HG02852 (cell line): ENCODE data around the gene LRRC49.
"Not testable (repeated sequence)": the region's sequence is repeated elsewhere in the genome, so short reads cannot be mapped to it uniquely, and the experiment has no call there.

Experiments
- ATAC-seq: cut with Tn5 transposase; IDR thresholded peaks from one replicate; pipeline ENCODE4 v1.9.1; 2021; ENCODE audit warnings: mild to moderate bottlenecking, moderate library complexity; ENCODE audit not compliant: unreplicated experiment

The LRRC49 gene

GRCh38 chr15:70920981-70921696, 28.5 kb downstream of the LRRC49 start:
- no peak for ATAC-seq

GRCh38 chr15:70922119-70922518, 29.5 kb downstream of the LRRC49 start:
- ATAC-seq, result no peak

GRCh38 chr15:70923311-70924080, 30.9 kb downstream of the LRRC49 start:
- ATAC-seq, result no peak

GRCh38 chr15:70926914-70927313, 34.3 kb downstream of the LRRC49 start:
- not testable (repeated sequence) for ATAC-seq

GRCh38 chr15:70931821-70932220, 39.2 kb downstream of the LRRC49 start:
- ATAC-seq, result no peak

- ATAC-seq, result no peak
These were observed 39.8 kb downstream of the LRRC49 start for GRCh38 chr15:70932397-70932796.

GRCh38 chr15:70933411-70933810, 40.8 kb downstream of the LRRC49 start:
- no peak for ATAC-seq

- no peak for ATAC-seq
These were observed 43.0 kb downstream of the LRRC49 start for GRCh38 chr15:70935631-70936030.

- no peak for ATAC-seq
These were observed 43.7 kb downstream of the LRRC49 start for GRCh38 chr15:70936326-70936725.

- ATAC-seq, result not testable (repeated sequence)
These were observed 50.7 kb downstream of the LRRC49 start for GRCh38 chr15:70943285-70943684.

GRCh38 chr15:70947351-70948335, 55.0 kb downstream of the LRRC49 start:
- ATAC-seq, result no peak

GRCh38 chr15:70950953-70951352, 58.3 kb downstream of the LRRC49 start:
- ATAC-seq, result no peak

GRCh38 chr15:70954171-70954570, 61.5 kb downstream of the LRRC49 start:
- no peak for ATAC-seq

GRCh38 chr15:70954733-70955132, 62.1 kb downstream of the LRRC49 start:
- no peak for ATAC-seq

- no peak for ATAC-seq
These were observed 62.5 kb downstream of the LRRC49 start for GRCh38 chr15:70955151-70955550.

GRCh38 chr15:70956201-70956995, 63.8 kb downstream of the LRRC49 start:
- ATAC-seq, result no peak

- no peak for ATAC-seq
These were observed 69.5 kb downstream of the LRRC49 start for GRCh38 chr15:70962084-70962483.

GRCh38 chr15:70963199-70963598, 70.6 kb downstream of the LRRC49 start:
- no peak for ATAC-seq

GRCh38 chr15:70964058-70964457, 71.4 kb downstream of the LRRC49 start:
- no peak for ATAC-seq

- no peak for ATAC-seq
These were observed 72.1 kb downstream of the LRRC49 start for GRCh38 chr15:70964686-70965085.
